HCT116 (cell line): ENCODE results near the gene OVAAL.

Source experiments
- CBX3 ChIP-seq: IDR thresholded peaks from 2 replicates; pipeline ENCODE4 v1.6.1; 2012; ENCODE audit warnings: low read depth
- CEBPB ChIP-seq: IDR thresholded peaks from 2 replicates; pipeline ENCODE4 v1.6.1; 2012; ENCODE audit warnings: low read depth
- EZH2phosphoT487 ChIP-seq: fragments of 200-600 bp; IDR thresholded peaks from 2 replicates; pipeline ENCODE4 v1.6.1; 2018; ENCODE audit warnings: antibody characterized with exemption, borderline replicate concordance
- JUND ChIP-seq: IDR thresholded peaks from 2 replicates; pipeline ENCODE4 v1.6.1; 2012
- POLR2A ChIP-seq: IDR thresholded peaks from 2 replicates; pipeline ENCODE4 v1.7.0; 2011; ENCODE audit warnings: borderline replicate concordance; ENCODE audit not compliant: insufficient read depth, insufficient read length; ENCODE audit errors: extremely low read depth
- POLR2AphosphoS5 ChIP-seq: IDR thresholded peaks from 2 replicates; pipeline ENCODE4 v1.6.1; 2011; ENCODE audit warnings: mild to moderate bottlenecking, low read depth, low read length, moderate library complexity
- RAD21 ChIP-seq: IDR thresholded peaks from 2 replicates; pipeline ENCODE4 v1.6.1; 2012; ENCODE audit warnings: low read depth, mild to moderate bottlenecking
- SP1 ChIP-seq: IDR thresholded peaks from 2 replicates; pipeline ENCODE4 v1.6.1; 2012; ENCODE audit warnings: low read depth
- YY1 ChIP-seq: IDR thresholded peaks from 2 replicates; pipeline ENCODE4 v1.6.1; 2011; ENCODE audit warnings: low read length, low read depth, moderate library complexity, mild to moderate bottlenecking; ENCODE audit not compliant: insufficient replicate concordance; ENCODE audit errors: extremely low read depth
- ZNF274 ChIP-seq: fragments of 200-500 bp; sonication (Bioruptor generic); IDR thresholded peaks from 2 replicates; pipeline ENCODE4 v1.6.1; 2014; ENCODE audit warnings: mild to moderate bottlenecking, low read depth, low read length, inconsistent platforms
- TF ChIP-seq, protein P1 (sequence below), 3 experiments: fragments of 200-600 bp in 1 of 3; sonication (generic) in 1 of 3; IDR thresholded peaks in 2 of 3; conservative IDR thresholded peaks in 1 of 3; 2 replicates each; pipeline ENCODE4 v1.5.1; 2012 to 2017; ENCODE audit warnings: low read depth in 2 of 3, low read length in 2 of 3, antibody characterized with exemption in 1 of 3, borderline replicate concordance in 1 of 3, control low read depth in 1 of 3, mild to moderate bottlenecking in 1 of 3, mixed read lengths in 1 of 3, mixed run types in 1 of 3, moderate library complexity in 1 of 3; ENCODE audit not compliant: insufficient read depth in 1 of 3
- TF ChIP-seq, protein P2 (sequence below): IDR thresholded peaks from 2 replicates; pipeline ENCODE4 v1.6.1; 2012

DNA sequence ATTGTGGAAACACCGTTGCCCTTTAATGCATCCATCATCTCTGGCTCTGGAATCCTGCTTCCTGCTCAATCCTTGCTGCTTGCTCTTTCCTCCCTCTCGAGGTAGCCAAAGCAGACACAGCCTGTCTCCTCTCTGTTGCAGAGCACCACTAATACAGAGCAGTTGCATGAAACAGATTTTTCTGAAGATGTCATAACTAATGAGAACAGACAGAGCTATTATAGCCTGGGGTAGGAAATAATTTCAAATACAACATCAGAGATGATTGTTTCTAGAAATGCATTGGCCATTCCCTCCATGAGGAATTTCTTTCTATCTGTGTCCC lies 33.1 kb upstream of the OVAAL start:
- TF ChIP-seq YY1 (no peak), POLR2AphosphoS5 (no peak), JUND (no peak), CEBPB (no peak), ZNF274 (no peak), POLR2A (no peak), RAD21 (no peak), EZH2phosphoT487 (no peak), CBX3 (no peak), SP1 (no peak)
- TF ChIP-seq, protein P1, sequence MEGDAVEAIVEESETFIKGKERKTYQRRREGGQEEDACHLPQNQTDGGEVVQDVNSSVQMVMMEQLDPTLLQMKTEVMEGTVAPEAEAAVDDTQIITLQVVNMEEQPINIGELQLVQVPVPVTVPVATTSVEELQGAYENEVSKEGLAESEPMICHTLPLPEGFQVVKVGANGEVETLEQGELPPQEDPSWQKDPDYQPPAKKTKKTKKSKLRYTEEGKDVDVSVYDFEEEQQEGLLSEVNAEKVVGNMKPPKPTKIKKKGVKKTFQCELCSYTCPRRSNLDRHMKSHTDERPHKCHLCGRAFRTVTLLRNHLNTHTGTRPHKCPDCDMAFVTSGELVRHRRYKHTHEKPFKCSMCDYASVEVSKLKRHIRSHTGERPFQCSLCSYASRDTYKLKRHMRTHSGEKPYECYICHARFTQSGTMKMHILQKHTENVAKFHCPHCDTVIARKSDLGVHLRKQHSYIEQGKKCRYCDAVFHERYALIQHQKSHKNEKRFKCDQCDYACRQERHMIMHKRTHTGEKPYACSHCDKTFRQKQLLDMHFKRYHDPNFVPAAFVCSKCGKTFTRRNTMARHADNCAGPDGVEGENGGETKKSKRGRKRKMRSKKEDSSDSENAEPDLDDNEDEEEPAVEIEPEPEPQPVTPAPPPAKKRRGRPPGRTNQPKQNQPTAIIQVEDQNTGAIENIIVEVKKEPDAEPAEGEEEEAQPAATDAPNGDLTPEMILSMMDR (IDR thresholded peaks at IDR 0.05 in 2 of 3, conservative IDR thresholded peaks at IDR 0.05 in 1 of 3; ENCODE audit: borderline replicate concordance in 1 of 3, insufficient read depth in 1 of 3, low read depth in 2 of 3, low read length in 2 of 3), result no peak
- TF ChIP-seq, protein P2, sequence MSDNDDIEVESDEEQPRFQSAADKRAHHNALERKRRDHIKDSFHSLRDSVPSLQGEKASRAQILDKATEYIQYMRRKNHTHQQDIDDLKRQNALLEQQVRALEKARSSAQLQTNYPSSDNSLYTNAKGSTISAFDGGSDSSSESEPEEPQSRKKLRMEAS, result no peak
